GM12878 (cell line): ENCODE data around the gene TYW1B. TPM values are rescaled to one million over a fixed set of nuclear protein-coding genes. Genes with fewer than 3 reads are reported as not detected.
"Not testable (repeated sequence)": the region's sequence is repeated elsewhere in the genome, so short reads cannot be mapped to it uniquely, and the experiment has no call there.

Experiments used
- ATAC-seq: fragments of 200-7000 bp; cut with Tn5 transposase; 3 replicates; pipeline ENCODE4 v1.9.1; 2020; ENCODE audit warnings: mild to moderate bottlenecking, moderate library complexity
- BruUV-seq: library from RNA; stranded (reverse); fragments of 400-500 nt; replicated peaks from 2 replicates; lab custom pipeline; 2021; lab: Mats Ljungman, UMichigan
- CTCF ChIA-PET: fragments of 300-600 bp; sonication (Branson Sonifier 250); formaldehyde crosslinking; extraction: SDS; loops from one replicate; lab custom pipeline; 2021; ENCODE audit warnings: inconsistent platforms; lab: Yijun Ruan, JAX
- POLR2A ChIA-PET: fragments of 350-600 bp; formaldehyde crosslinking; extraction: SDS; loops from one replicate; lab custom pipeline; 2021; ENCODE audit warnings: inconsistent platforms; lab: Charles Lee
- RAD21 ChIA-PET: fragments of 300-600 bp; sonication (Branson Sonifier 250); formaldehyde crosslinking; loops from one replicate; lab custom pipeline; 2023; ENCODE audit warnings: antibody characterized with exemption; ENCODE audit not compliant: unreplicated experiment; lab: Charles Lee
- SMC1A ChIA-PET: fragments of 300-600 bp; sonication (Branson Sonifier 250); formaldehyde crosslinking; loops from one replicate; lab custom pipeline; 2023; ENCODE audit not compliant: unreplicated experiment, uncharacterized antibody; lab: Charles Lee
- DNase-seq: peaks from one replicate; pipeline ENCODE4 v3.0.0-alpha.2; 2011; ENCODE audit warnings: low read depth, low spot score
- FAIRE-seq: peaks from 3 replicates; lab custom pipeline; 2011; peaks lifted over from hg19 to GRCh38; lab: Jason Lieb, UNC
- H2AFZ ChIP-seq: 2 replicates; pipeline ENCODE4 v1.6.0; 2011; ENCODE audit warnings: low read depth, low read length, control low read depth; ENCODE audit not compliant: control insufficient read depth
- H3K27ac ChIP-seq: 2 replicates; pipeline ENCODE4 v1.5.1; 2011; ENCODE audit warnings: control low read depth; ENCODE audit not compliant: control insufficient read depth, insufficient read depth
- H3K27me3 ChIP-seq, 2 experiments: replicated peaks in 1 of 2; 2 replicates each; pipeline versions ENCODE4 v1.6.0 to v1.6.1; 2011; ENCODE audit warnings: low read length in 1 of 2; ENCODE audit not compliant: control insufficient read depth in 2 of 2, insufficient read depth in 2 of 2
- H3K36me3 ChIP-seq, 2 experiments: 2 replicates each; pipeline ENCODE4 v1.5.1; 2011; ENCODE audit warnings: low read length in 1 of 2; ENCODE audit not compliant: control insufficient read depth in 2 of 2, insufficient read depth in 2 of 2
- H3K4me1 ChIP-seq: 2 replicates; pipeline ENCODE4 v1.6.1; 2011; ENCODE audit warnings: mild to moderate bottlenecking, low read length, moderate library complexity, mixed read lengths; ENCODE audit not compliant: control insufficient read depth, insufficient read depth
- H3K4me2 ChIP-seq: 2 replicates; pipeline ENCODE4 v1.6.0; 2011; ENCODE audit warnings: control low read depth; ENCODE audit not compliant: control insufficient read depth, insufficient read depth
- H3K4me3 ChIP-seq: fragments of 200-600 bp; sonication (generic); 2 replicates; pipeline ENCODE4 v1.5.1; 2016
- H3K79me2 ChIP-seq: 2 replicates; pipeline ENCODE4 v1.6.0; 2011; ENCODE audit warnings: low read length; ENCODE audit not compliant: control insufficient read depth, insufficient read depth
- H3K9ac ChIP-seq: 2 replicates; pipeline ENCODE4 v1.8.0; 2011; ENCODE audit warnings: low read length, control low read depth, mixed read lengths; ENCODE audit not compliant: control insufficient read depth, insufficient read depth
- H3K9me3 ChIP-seq: replicated peaks from 3 replicates; pipeline ENCODE4 v1.5.1; 2011; ENCODE audit warnings: mild to moderate bottlenecking, low read length; ENCODE audit not compliant: control insufficient read depth, insufficient read depth
- H4K20me1 ChIP-seq: 2 replicates; pipeline ENCODE4 v1.6.0; 2011; ENCODE audit not compliant: control insufficient read depth, insufficient read depth
- WGBS: methylation state at CpG from one replicate; pipeline ENCODE4 v1.1.6; 2016; ENCODE audit warnings: low lambda C conversion rate; ENCODE audit not compliant: insufficient replicate concordance, insufficient coverage; ENCODE audit errors: missing lambda C conversion rate; 5-methylcytosine and 5-hydroxymethylcytosine counted together
- in situ Hi-C: fragments of 300-500 bp; cut with MboI; formaldehyde crosslinking; loops from 9 replicates; pipeline ENCODE4 v1.14.3; 2018; ENCODE audit warnings: mixed read lengths
- intact Hi-C: fragments of 100-400 bp; cut with micrococcal nuclease; formaldehyde crosslinking; loops from one replicate; pipeline ENCODE4 v1.14.2; 2022; ENCODE audit not compliant: unreplicated experiment
- polyA plus RNA-seq, 11 experiments: library from polyadenylated mRNA; depleted of rRNA in 4 of 11; unstranded in 6 of 11; stranded (reverse) in 5 of 11; fragments of >200 nt; fragmentation: Nextera tagmentation in 4 of 11; fragmentation: Illumina TruSeq in 1 of 11; extraction: Ambion mirVana in 4 of 11; extraction: Trizol in 1 of 11; gene quantifications; 1 replicate in 1 of 11; 2 replicates in 10 of 11; pipeline versions ENCODE4 v1.2.1 to v1.2.3, GENCODE V29; 2011 to 2016; ENCODE audit warnings: inconsistent platforms in 2 of 11, missing spikeins in 2 of 11, low read depth in 1 of 11
- total RNA-seq, 4 experiments: library from RNA; depleted of rRNA in 3 of 4; stranded (reverse); fragments of >200 nt in 3 of 4; fragmentation: Illumina TruSeq in 1 of 4; extraction: Trizol in 1 of 4; gene quantifications; 2 replicates each; pipeline versions ENCODE4 v1.2.1 to v1.2.3, GENCODE V29; 2013 to 2021

Gene TYW1B
- total and polyA plus RNA-seq, 10 of the 15 experiments (the other 5 are each of a cell fraction or from before 2014, with no cell fraction given), result 3.5 to 6.6 (median 5.3) TPM

GRCh38 chr7:72818663-72819361 lies 9.2 kb downstream of the TYW1B start:
- H3K79me2 ChIP-seq, H3K27me3 ChIP-seq, in situ Hi-C loops, H4K20me1 ChIP-seq, RAD21 ChIA-PET, H3K4me1 ChIP-seq, DNase-seq, BruUV-seq, H3K27ac ChIP-seq, CTCF ChIA-PET, FAIRE-seq, H3K36me3 ChIP-seq, SMC1A ChIA-PET, intact Hi-C loops, POLR2A ChIA-PET, H3K4me2 ChIP-seq, H2AFZ ChIP-seq, H3K9ac ChIP-seq, H3K4me3 ChIP-seq, ATAC-seq, H3K9me3 ChIP-seq: not testable (repeated sequence)
- 97% methylated on average over 10 of the region's 10 CpGs for WGBS

GRCh38 chr7:72817661-72818060 lies 10.3 kb downstream of the TYW1B start:
- in situ Hi-C loops, H3K9me3 ChIP-seq, H3K27ac ChIP-seq, DNase-seq, FAIRE-seq, H3K79me2 ChIP-seq, H4K20me1 ChIP-seq, RAD21 ChIA-PET, H3K4me3 ChIP-seq, SMC1A ChIA-PET, H3K4me1 ChIP-seq, H3K36me3 ChIP-seq, POLR2A ChIA-PET, H2AFZ ChIP-seq, H3K27me3 ChIP-seq, intact Hi-C loops, H3K4me2 ChIP-seq, H3K9ac ChIP-seq, ATAC-seq: not testable (repeated sequence)
- BruUV-seq, result TSS peak; percentile 48
- 100% methylated on average over 1 of the region's 1 CpG for WGBS
- CTCF ChIA-PET, result interaction anchor here (1.4 kb wide), 1 partner anchor 10 kb away, joined by 4 read pairs; the partner anchor contains the start of gene TYW1B

GRCh38 chr7:72816370-72817157 lies 11.4 kb downstream of the TYW1B start:
- H3K27ac ChIP-seq, H3K79me2 ChIP-seq, H3K9ac ChIP-seq, H3K4me3 ChIP-seq, in situ Hi-C loops, ATAC-seq, RAD21 ChIA-PET, DNase-seq, SMC1A ChIA-PET, H3K27me3 ChIP-seq, H3K4me1 ChIP-seq, intact Hi-C loops, H3K9me3 ChIP-seq, H3K36me3 ChIP-seq, POLR2A ChIA-PET, H4K20me1 ChIP-seq, H2AFZ ChIP-seq, BruUV-seq, H3K4me2 ChIP-seq, FAIRE-seq: not testable (repeated sequence)
- CTCF ChIA-PET, result interaction anchor here (1.4 kb wide), 1 partner anchor 11 kb away, joined by 4 read pairs; the partner anchor contains the start of gene TYW1B
- 90% methylated on average over 8 of the region's 9 CpGs for WGBS
